Neural progenitor cell (in vitro differentiated cells): ENCODE measurements around the gene IRS1. TPM values are rescaled to one million over a fixed set of nuclear protein-coding genes. Genes with fewer than 3 reads are reported as not detected.
A peak's percentile ranks its signal among the peaks of the same experiment; 100 is the strongest.

Experiments
- DNase-seq: peaks from one replicate; pipeline ENCODE4 v3.0.0-alpha.2; 2016; ENCODE audit warnings: low spot score
- H2AFZ ChIP-seq: fragments of 200-600 bp; sonication (generic); replicated peaks from 2 replicates; pipeline ENCODE4 v1.6.1; 2016; ENCODE audit warnings: antibody characterized with exemption
- H3F3A ChIP-seq: fragments of 200-600 bp; sonication (generic); 2 replicates; pipeline ENCODE4 v1.6.1; 2016; ENCODE audit warnings: antibody characterized with exemption, low read depth
- H3K27ac ChIP-seq: fragments of 200-600 bp; sonication (generic); 2 replicates; pipeline ENCODE4 v1.5.1; 2016; ENCODE audit warnings: mild to moderate bottlenecking
- H3K27me3 ChIP-seq: fragments of 200-600 bp; sonication (generic); 2 replicates; pipeline ENCODE4 v1.6.1; 2016; ENCODE audit warnings: mild to moderate bottlenecking, moderate library complexity
- H3K36me3 ChIP-seq: fragments of 200-600 bp; sonication (generic); 2 replicates; pipeline ENCODE4 v1.5.1; 2016
- H3K4me1 ChIP-seq: fragments of 200-600 bp; sonication (generic); 2 replicates; pipeline ENCODE4 v1.6.1; 2016; ENCODE audit warnings: mixed run types
- H3K4me2 ChIP-seq: fragments of 200-600 bp; sonication (generic); 2 replicates; pipeline ENCODE4 v1.6.1; 2016
- H3K4me3 ChIP-seq: fragments of 200-600 bp; sonication (generic); 2 replicates; pipeline ENCODE4 v1.5.1; 2016
- H3K79me2 ChIP-seq: fragments of 200-600 bp; sonication (generic); 2 replicates; pipeline ENCODE4 v1.6.1; 2016; ENCODE audit warnings: low read depth
- H3K9ac ChIP-seq: fragments of 200-600 bp; sonication (generic); 2 replicates; pipeline ENCODE4 v1.6.1; 2016
- H3K9me3 ChIP-seq: fragments of 200-600 bp; sonication (generic); 2 replicates; pipeline ENCODE4 v1.5.1; 2016; ENCODE audit warnings: low read depth
- H4K20me1 ChIP-seq: fragments of 200-600 bp; sonication (generic); 2 replicates; pipeline ENCODE4 v1.6.1; 2016; ENCODE audit warnings: low read depth
- H3K27ac Mint-ChIP-seq: 3 replicates; pipeline ENCODE4 v1.8.0; 2021; ENCODE audit warnings: mixed read lengths
- H3K27me3 Mint-ChIP-seq: 2 replicates; pipeline ENCODE4 v1.8.0; 2022; ENCODE audit warnings: low read depth, mild to moderate bottlenecking, inconsistent platforms, moderate library complexity, mixed read lengths; ENCODE audit not compliant: insufficient read depth
- H3K36me3 Mint-ChIP-seq: 3 replicates; pipeline ENCODE4 v1.8.0; 2021; ENCODE audit warnings: mixed read lengths
- H3K4me1 Mint-ChIP-seq: 3 replicates; pipeline ENCODE4 v1.8.0; 2021; ENCODE audit warnings: mixed read lengths
- H3K4me3 Mint-ChIP-seq: 3 replicates; pipeline ENCODE4 v1.8.0; 2021; ENCODE audit warnings: mild to moderate bottlenecking, moderate library complexity, mixed read lengths
- H3K9me3 Mint-ChIP-seq: 3 replicates; pipeline ENCODE4 v1.8.0; 2020; ENCODE audit warnings: mixed read lengths
- EZH2 ChIP-seq: fragments of 200-600 bp; sonication (generic); IDR thresholded peaks from 2 replicates; pipeline ENCODE4 v1.6.1; 2017; ENCODE audit warnings: antibody characterized with exemption, mild to moderate bottlenecking, moderate library complexity
- EZH2phosphoT487 ChIP-seq: fragments of 200-600 bp; sonication (generic); IDR thresholded peaks from 2 replicates; pipeline ENCODE4 v1.6.1; 2017; ENCODE audit warnings: antibody characterized with exemption
- total RNA-seq: library from RNA; depleted of rRNA; stranded (reverse); fragments of >200 nt; gene quantifications from 2 replicates; pipeline ENCODE4 v1.2.3, GENCODE V29; 2015; ENCODE audit warnings: low replicate concordance
- TF ChIP-seq, protein P1 (sequence below): fragments of 200-600 bp; sonication (generic); IDR thresholded peaks from 2 replicates; pipeline ENCODE4 v1.5.1; 2017; ENCODE audit warnings: antibody characterized with exemption, mild to moderate bottlenecking

The IRS1 gene
- total RNA-seq, 1 donor from 2014 or later = 8.4 TPM

GRCh38 chr2:226800941-226801784 lies 1.5 kb upstream of the IRS1 start:
- peak overlapping the region; percentile 94 for H2AFZ ChIP-seq
- Mint-ChIP-seq H3K4me3 (peak overlapping the region; percentile 85), H3K27me3 (peaks cover 14% of the 10 kb centered on the region), H3K9me3 (peaks cover 16% of the 10 kb centered on the region), H3K36me3 (peaks cover 17% of the 10 kb centered on the region), H3K4me1 (peaks cover 30% of the 10 kb centered on the region), H3K27ac (no peak overlapping the region)
- H3K9ac ChIP-seq = no peak overlapping the region
- H3K36me3 ChIP-seq = no peaks in the 10 kb centered on the region
- peak overlapping the region; percentile 90 for H3K4me2 ChIP-seq
- no peaks in the 10 kb centered on the region for H3K27me3 ChIP-seq
- DNase-seq = peak; percentile 91
- H3K4me3 ChIP-seq = peak overlapping the region; percentile 62
- peaks cover 4% of the 10 kb centered on the region for H3K4me1 ChIP-seq
- H4K20me1 ChIP-seq = peaks cover 1% of the 10 kb centered on the region
- TF ChIP-seq, protein P1, sequence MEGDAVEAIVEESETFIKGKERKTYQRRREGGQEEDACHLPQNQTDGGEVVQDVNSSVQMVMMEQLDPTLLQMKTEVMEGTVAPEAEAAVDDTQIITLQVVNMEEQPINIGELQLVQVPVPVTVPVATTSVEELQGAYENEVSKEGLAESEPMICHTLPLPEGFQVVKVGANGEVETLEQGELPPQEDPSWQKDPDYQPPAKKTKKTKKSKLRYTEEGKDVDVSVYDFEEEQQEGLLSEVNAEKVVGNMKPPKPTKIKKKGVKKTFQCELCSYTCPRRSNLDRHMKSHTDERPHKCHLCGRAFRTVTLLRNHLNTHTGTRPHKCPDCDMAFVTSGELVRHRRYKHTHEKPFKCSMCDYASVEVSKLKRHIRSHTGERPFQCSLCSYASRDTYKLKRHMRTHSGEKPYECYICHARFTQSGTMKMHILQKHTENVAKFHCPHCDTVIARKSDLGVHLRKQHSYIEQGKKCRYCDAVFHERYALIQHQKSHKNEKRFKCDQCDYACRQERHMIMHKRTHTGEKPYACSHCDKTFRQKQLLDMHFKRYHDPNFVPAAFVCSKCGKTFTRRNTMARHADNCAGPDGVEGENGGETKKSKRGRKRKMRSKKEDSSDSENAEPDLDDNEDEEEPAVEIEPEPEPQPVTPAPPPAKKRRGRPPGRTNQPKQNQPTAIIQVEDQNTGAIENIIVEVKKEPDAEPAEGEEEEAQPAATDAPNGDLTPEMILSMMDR = no peak
- TF ChIP-seq EZH2phosphoT487 (no peak), EZH2 (no peak)
- H3K79me2 ChIP-seq = peaks cover 31% of the 10 kb centered on the region
- H3K27ac ChIP-seq = no peak overlapping the region
- peaks cover 7% of the 10 kb centered on the region for H3F3A ChIP-seq
- H3K9me3 ChIP-seq = no peaks in the 10 kb centered on the region

GRCh38 chr2:226799976-226800940 lies 638 bp upstream of the IRS1 start:
- H3K4me1 ChIP-seq = peaks cover 4% of the 10 kb centered on the region
- H3K36me3 Mint-ChIP-seq = peaks cover 20% of the 10 kb centered on the region
- peak overlapping the region; percentile 89 for H3K27ac Mint-ChIP-seq
- H3K9me3 ChIP-seq = no peaks in the 10 kb centered on the region
- no peaks in the 10 kb centered on the region for H3K36me3 ChIP-seq
- no peak for TF ChIP-seq EZH2
- TF ChIP-seq, protein P1 = peak; percentile 57
- H3K9me3 Mint-ChIP-seq = peaks cover 16% of the 10 kb centered on the region
- peak; percentile 30 for DNase-seq
- H3K9ac ChIP-seq = no peak overlapping the region
- peaks cover 10% of the 10 kb centered on the region for H4K20me1 ChIP-seq
- peaks cover 7% of the 10 kb centered on the region for H3F3A ChIP-seq
- peak overlapping the region; percentile 62 for H3K4me3 ChIP-seq
- H3K4me1 Mint-ChIP-seq = peaks cover 36% of the 10 kb centered on the region
- peaks cover 15% of the 10 kb centered on the region for H3K27me3 Mint-ChIP-seq
- peak overlapping the region; percentile 90 for H3K4me2 ChIP-seq
- H3K27ac ChIP-seq = no peak overlapping the region
- H2AFZ ChIP-seq = peak overlapping the region; percentile 70
- H3K79me2 ChIP-seq = peaks cover 39% of the 10 kb centered on the region
- H3K27me3 ChIP-seq = no peaks in the 10 kb centered on the region
- peak overlapping the region; percentile 85 for H3K4me3 Mint-ChIP-seq

DNA sequence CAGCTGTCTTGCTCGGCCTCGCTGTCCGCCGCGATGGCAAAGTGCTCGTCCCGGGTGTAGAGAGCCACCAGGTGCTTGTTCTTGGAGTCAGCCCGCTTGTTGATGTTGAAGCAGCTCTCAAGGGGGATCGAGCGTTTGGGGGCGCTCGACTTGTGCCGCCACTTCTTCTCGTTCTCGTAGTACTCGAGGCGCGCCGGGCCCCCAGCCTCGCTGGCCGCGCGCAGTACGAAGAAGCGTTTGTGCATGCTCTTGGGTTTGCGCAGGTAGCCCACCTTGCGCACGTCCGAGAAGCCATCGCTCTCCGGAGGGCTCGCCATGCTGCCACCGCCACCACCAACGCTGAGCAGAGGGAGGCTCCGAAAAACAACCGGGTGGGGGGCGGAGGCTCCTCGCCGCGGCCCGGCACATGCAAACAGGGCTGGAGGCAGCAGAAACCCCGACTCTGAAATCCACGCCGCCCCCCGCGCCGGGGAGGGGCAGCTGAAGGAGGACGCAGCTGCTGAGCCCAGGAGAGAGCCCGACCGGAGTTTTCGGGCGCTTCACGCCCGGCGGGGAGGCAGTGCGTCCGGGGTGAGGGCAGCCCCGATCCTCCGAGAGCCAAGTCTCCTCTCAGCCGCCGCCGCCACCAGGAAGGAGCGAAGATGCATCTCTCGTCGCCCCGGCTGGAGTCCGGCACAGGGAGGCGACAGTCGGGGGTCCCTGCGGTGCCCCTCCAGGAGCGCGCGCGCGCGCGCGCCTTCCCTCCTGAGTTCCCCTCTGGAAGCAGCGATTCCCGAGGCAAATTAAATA lies 1.0 kb downstream of the IRS1 start:
- Histone ChIP-seq H3K27me3 (no peaks in the 10 kb centered on the region), H3K4me1 (peaks cover 14% of the 10 kb centered on the region), H3K9ac (peak overlapping the region; percentile 50), H3K36me3 (no peaks in the 10 kb centered on the region), H3K4me3 (peak overlapping the region; percentile 62), H3K79me2 (peaks cover 56% of the 10 kb centered on the region), H4K20me1 (peaks cover 18% of the 10 kb centered on the region), H3F3A (peaks cover 7% of the 10 kb centered on the region), H3K27ac (no peak overlapping the region), H3K4me2 (peak overlapping the region; percentile 90), H2AFZ (peak overlapping the region; percentile 80), H3K9me3 (no peaks in the 10 kb centered on the region)
- Mint-ChIP-seq H3K27ac (no peak overlapping the region), H3K36me3 (peaks cover 29% of the 10 kb centered on the region), H3K9me3 (peaks cover 16% of the 10 kb centered on the region), H3K4me1 (peaks cover 49% of the 10 kb centered on the region), H3K27me3 (peaks cover 15% of the 10 kb centered on the region), H3K4me3 (peak overlapping the region; percentile 90)
- TF ChIP-seq, protein P1 = peak; percentile 38
- TF ChIP-seq EZH2 (no peak), EZH2phosphoT487 (no peak)
- peak; percentile 66 for DNase-seq
